ENCODE data around the gene EXOSC10.
"Not testable (repeated sequence)": the region's sequence is repeated elsewhere in the genome, so short reads cannot be mapped to it uniquely, and the experiment has no call there.

GRCh38 chr1:11040105-11040429 is 59.6 kb downstream of the EXOSC10 start:
- TF ChIP-seq WT1 (tag by site-specific recombination; IDR thresholded peaks at IDR 0.05); CTCF (tag by site-specific recombination; IDR thresholded peaks at IDR 0.05); ZBTB11 (tag by site-specific recombination; conservative IDR thresholded peaks at IDR 0.05; ENCODE audit: low read depth); ZNF548 (tag by site-specific recombination; IDR thresholded peaks at IDR 0.05); ZNF561 (tag by site-specific recombination; IDR thresholded peaks at IDR 0.05; ENCODE audit: borderline replicate concordance); ZNF335 (tag by site-specific recombination; conservative IDR thresholded peaks at IDR 0.05); SCRT2 (tag by site-specific recombination; IDR thresholded peaks at IDR 0.05); ZNF174 (tag by site-specific recombination; IDR thresholded peaks at IDR 0.05); SALL2 (tag by site-specific recombination; IDR thresholded peaks at IDR 0.05; ENCODE audit: borderline replicate concordance): not testable (repeated sequence)
- TF ChIP-seq, protein P1, sequence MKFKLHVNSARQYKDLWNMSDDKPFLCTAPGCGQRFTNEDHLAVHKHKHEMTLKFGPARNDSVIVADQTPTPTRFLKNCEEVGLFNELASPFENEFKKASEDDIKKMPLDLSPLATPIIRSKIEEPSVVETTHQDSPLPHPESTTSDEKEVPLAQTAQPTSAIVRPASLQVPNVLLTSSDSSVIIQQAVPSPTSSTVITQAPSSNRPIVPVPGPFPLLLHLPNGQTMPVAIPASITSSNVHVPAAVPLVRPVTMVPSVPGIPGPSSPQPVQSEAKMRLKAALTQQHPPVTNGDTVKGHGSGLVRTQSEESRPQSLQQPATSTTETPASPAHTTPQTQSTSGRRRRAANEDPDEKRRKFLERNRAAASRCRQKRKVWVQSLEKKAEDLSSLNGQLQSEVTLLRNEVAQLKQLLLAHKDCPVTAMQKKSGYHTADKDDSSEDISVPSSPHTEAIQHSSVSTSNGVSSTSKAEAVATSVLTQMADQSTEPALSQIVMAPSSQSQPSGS (tag by site-specific recombination; IDR thresholded peaks at IDR 0.05; ENCODE audit: low read depth), result not testable (repeated sequence)
- TF ChIP-seq, protein P2, sequence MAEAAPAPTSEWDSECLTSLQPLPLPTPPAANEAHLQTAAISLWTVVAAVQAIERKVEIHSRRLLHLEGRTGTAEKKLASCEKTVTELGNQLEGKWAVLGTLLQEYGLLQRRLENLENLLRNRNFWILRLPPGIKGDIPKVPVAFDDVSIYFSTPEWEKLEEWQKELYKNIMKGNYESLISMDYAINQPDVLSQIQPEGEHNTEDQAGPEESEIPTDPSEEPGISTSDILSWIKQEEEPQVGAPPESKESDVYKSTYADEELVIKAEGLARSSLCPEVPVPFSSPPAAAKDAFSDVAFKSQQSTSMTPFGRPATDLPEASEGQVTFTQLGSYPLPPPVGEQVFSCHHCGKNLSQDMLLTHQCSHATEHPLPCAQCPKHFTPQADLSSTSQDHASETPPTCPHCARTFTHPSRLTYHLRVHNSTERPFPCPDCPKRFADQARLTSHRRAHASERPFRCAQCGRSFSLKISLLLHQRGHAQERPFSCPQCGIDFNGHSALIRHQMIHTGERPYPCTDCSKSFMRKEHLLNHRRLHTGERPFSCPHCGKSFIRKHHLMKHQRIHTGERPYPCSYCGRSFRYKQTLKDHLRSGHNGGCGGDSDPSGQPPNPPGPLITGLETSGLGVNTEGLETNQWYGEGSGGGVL (tag by site-specific recombination; IDR thresholded peaks at IDR 0.05), result not testable (repeated sequence)

All from HEK293 (cell line).